ENCODE data around the gene FCMR.
"Not testable (repeated sequence)": the region's sequence is repeated elsewhere in the genome, so short reads cannot be mapped to it uniquely, and the experiment has no call there.

The FCMR gene

GRCh38 chr1:206924592-206925105 lies 2.9 kb upstream of the FCMR start:
- DNase-seq (ENCODE audit: low read depth in 2 of 2, low spot score in 1 of 2) = peak in 1 of 2 donors; percentile 18

- DNase-seq (ENCODE audit: low read depth in 2 of 2, low spot score in 1 of 2) = not testable (repeated sequence)
Measured at GRCh38 chr1:206923961-206924557, 2.3 kb upstream of the FCMR start.

- DNase-seq (ENCODE audit: low read depth in 2 of 2, low spot score in 1 of 2) = peak; percentile 40 to 52
Measured at GRCh38 chr1:206923009-206923960, 1.5 kb upstream of the FCMR start.

- DNase-seq (ENCODE audit: low read depth in 2 of 2, low spot score in 1 of 2) = no peak
Measured at GRCh38 chr1:206922524-206922923, 783 bp upstream of the FCMR start.

- no peak for DNase-seq (ENCODE audit: low read depth in 2 of 2, low spot score in 1 of 2)
Measured at GRCh38 chr1:206918076-206918475, 3.7 kb downstream of the FCMR start.

- no peak for DNase-seq (ENCODE audit: low read depth in 2 of 2, low spot score in 1 of 2)
Measured at GRCh38 chr1:206916000-206916709, 5.6 kb downstream of the FCMR start.

- no peak for DNase-seq (ENCODE audit: low read depth in 2 of 2, low spot score in 1 of 2)
Measured at GRCh38 chr1:206915030-206915735, 6.6 kb downstream of the FCMR start.

GRCh38 chr1:206913766-206914537 lies 7.8 kb downstream of the FCMR start:
- no peak for DNase-seq (ENCODE audit: low read depth in 2 of 2, low spot score in 1 of 2)

- peak; percentile 23 to 39 for DNase-seq (ENCODE audit: low read depth in 2 of 2, low spot score in 1 of 2)
Measured at GRCh38 chr1:206912445-206913095, 9.2 kb downstream of the FCMR start.

- no peak for DNase-seq (ENCODE audit: low read depth in 2 of 2, low spot score in 1 of 2)
Measured at GRCh38 chr1:206911064-206911663, 10.6 kb downstream of the FCMR start.

- DNase-seq (ENCODE audit: low read depth in 2 of 2, low spot score in 1 of 2) = no peak
Measured at GRCh38 chr1:206909883-206910318, 11.8 kb downstream of the FCMR start.

GRCh38 chr1:206909161-206909882 lies 12.4 kb downstream of the FCMR start:
- no peak for DNase-seq (ENCODE audit: low read depth in 2 of 2, low spot score in 1 of 2)

- DNase-seq (ENCODE audit: low read depth in 2 of 2, low spot score in 1 of 2) = no peak
Measured at GRCh38 chr1:206908038-206908437, 13.7 kb downstream of the FCMR start.

GRCh38 chr1:206907304-206907991 lies 14.3 kb downstream of the FCMR start:
- DNase-seq (ENCODE audit: low read depth in 2 of 2, low spot score in 1 of 2) = no peak

GRCh38 chr1:206905295-206906164 lies 16.2 kb downstream of the FCMR start:
- no peak for DNase-seq (ENCODE audit: low read depth in 2 of 2, low spot score in 1 of 2)

GRCh38 chr1:206904423-206905142 lies 17.2 kb downstream of the FCMR start:
- DNase-seq (ENCODE audit: low read depth in 2 of 2, low spot score in 1 of 2) = no peak

Data from stimulated activated CD8-positive, alpha-beta memory T cell treated with anti-CD3 and anti-CD28 coated beads, Interleukin-4, amount 100 ng/mL, for 4 hours (primary cell).